Measurements from ENCODE around the gene FAF1. TPM values are rescaled to one million over a fixed set of nuclear protein-coding genes. Genes with fewer than 3 reads are reported as not detected.

Gene FAF1
- total RNA-seq, 4 donors from 2014 or later, result 39.7 to 60.6 (median 42.9) TPM

- intact Hi-C loops (cut with DNase I), result no loop called here
- Histone ChIP-seq H3K36me3 (peaks cover 13 to 40% (median 28%) of the 10 kb centered on the region in 4 donors), H3K9me3 (no peaks in the 10 kb centered on the region), H3K4me3 (no peak overlapping the region), H3K27me3 (no peaks in the 10 kb centered on the region), H3K4me1 (no peaks in the 10 kb centered on the region), H3K27ac (replicated peaks in 1 of 4) (no peak overlapping the region)
- TF ChIP-seq CTCF (IDR thresholded peaks at IDR 0.05), result no peak
- TF ChIP-seq POLR2AphosphoS5 (IDR thresholded peaks at IDR 0.05), result no peak
- TF ChIP-seq EP300 (IDR thresholded peaks at IDR 0.05), result no peak
- no peak for TF ChIP-seq POLR2A (IDR thresholded peaks at IDR 0.05; ENCODE audit: low read depth)
- no peak for DNase-seq (ENCODE audit: extremely low spot score)
Measured at GRCh38 chr1:50473513-50473912, 486.6 kb downstream of the FAF1 start.

GRCh38 chr1:50471967-50472366 is 488.1 kb downstream of the FAF1 start:
- DNase-seq (ENCODE audit: extremely low spot score), result no peak
- intact Hi-C loops (cut with DNase I), result no loop called here
- 91% methylated on average over 3 of the region's 3 CpGs for WGBS
- Histone ChIP-seq H3K9me3 (no peaks in the 10 kb centered on the region), H3K4me3 (no peak overlapping the region), H3K27ac (replicated peaks in 1 of 4) (no peak overlapping the region), H3K36me3 (peaks cover 13 to 48% (median 28%) of the 10 kb centered on the region in 4 donors), H3K27me3 (no peaks in the 10 kb centered on the region), H3K4me1 (no peaks in the 10 kb centered on the region)
- no peak for TF ChIP-seq POLR2AphosphoS5 (IDR thresholded peaks at IDR 0.05)

GRCh38 chr1:50462964-50463363 is 497.1 kb downstream of the FAF1 start:
- Histone ChIP-seq H3K27ac (replicated peaks in 1 of 4) (no peak overlapping the region), H3K4me1 (no peaks in the 10 kb centered on the region), H3K27me3 (no peaks in the 10 kb centered on the region), H3K4me3 (no peak overlapping the region), H3K36me3 (peaks cover 0 to 45% (median 9%) of the 10 kb centered on the region in 4 donors), H3K9me3 (no peaks in the 10 kb centered on the region)
- intact Hi-C loops (cut with DNase I), result no loop called here
- TF ChIP-seq EP300 (IDR thresholded peaks at IDR 0.05) (no peak), CTCF (IDR thresholded peaks at IDR 0.05) (no peak), POLR2AphosphoS5 (IDR thresholded peaks at IDR 0.05) (no peak), POLR2A (IDR thresholded peaks at IDR 0.05; ENCODE audit: low read depth) (no peak)
- WGBS, result 100% methylated on average over 2 of the region's 2 CpGs
- no peak for DNase-seq (ENCODE audit: extremely low spot score)

- no peak for DNase-seq (ENCODE audit: extremely low spot score)
- no peaks in the 10 kb centered on the region for H3K4me1 ChIP-seq
- H3K27ac ChIP-seq (replicated peaks in 1 of 4), result no peak overlapping the region
- H3K36me3 ChIP-seq, result peaks cover 0 to 26% (median 4%) of the 10 kb centered on the region in 4 donors
- H3K9me3 ChIP-seq, result no peaks in the 10 kb centered on the region
- TF ChIP-seq CTCF (IDR thresholded peaks at IDR 0.05), result no peak
- no peak for TF ChIP-seq POLR2A (IDR thresholded peaks at IDR 0.05; ENCODE audit: low read depth)
- TF ChIP-seq POLR2AphosphoS5 (IDR thresholded peaks at IDR 0.05), result no peak
- no peak for TF ChIP-seq EP300 (IDR thresholded peaks at IDR 0.05)
- H3K27me3 ChIP-seq, result no peaks in the 10 kb centered on the region
- no peak overlapping the region for H3K4me3 ChIP-seq
- intact Hi-C loops (cut with DNase I), result no loop called here
- WGBS, result 85% methylated on average over 5 of the region's 5 CpGs
Measured at GRCh38 chr1:50458507-50458906, 501.6 kb downstream of the FAF1 start.

- WGBS, result 94% methylated on average over 1 of the region's 1 CpG
- H3K4me3 ChIP-seq, result no peak overlapping the region
- H3K4me1 ChIP-seq, result peaks cover 0 to 9% (median 7%) of the 10 kb centered on the region in 4 donors
- H3K27ac ChIP-seq (replicated peaks in 1 of 4), result no peak overlapping the region
- no peaks in the 10 kb centered on the region for H3K27me3 ChIP-seq
- no peaks in the 10 kb centered on the region for H3K9me3 ChIP-seq
- no peak for DNase-seq (ENCODE audit: extremely low spot score)
- intact Hi-C loops (cut with DNase I), result no loop called here
- TF ChIP-seq POLR2AphosphoS5 (IDR thresholded peaks at IDR 0.05) (no peak), POLR2A (IDR thresholded peaks at IDR 0.05; ENCODE audit: low read depth) (no peak), CTCF (IDR thresholded peaks at IDR 0.05) (no peak), EP300 (IDR thresholded peaks at IDR 0.05) (no peak)
- H3K36me3 ChIP-seq, result peaks cover 0 to 18% (median 0%) of the 10 kb centered on the region in 4 donors
Measured at GRCh38 chr1:50454911-50455310, 505.2 kb downstream of the FAF1 start.

All from esophagus muscularis mucosa (tissue), 4 donors.